ENCODE measurements around the gene ARPC5.

- TF ChIP-seq CTCF (IDR thresholded peaks at IDR 0.05) (no peak), EP300 (IDR thresholded peaks at IDR 0.05; ENCODE audit: low read depth) (no peak), POLR2AphosphoS5 (IDR thresholded peaks at IDR 0.05) (no peak)
These were observed 40.0 kb downstream of the ARPC5 start for GRCh38 chr1:183595537-183595936.

Data from transverse colon (tissue), 4 donors.